Activated CD4-positive, alpha-beta T cell treated with anti-CD3 and anti-CD28 coated beads, Interleukin-10, Interleukin-2, amounts not matched to agents 100 ng/mL and 50 ng/mL, durations not matched to agents 16 hours and 8 hours (primary cell): ENCODE measurements around the gene CYP24A1.

Source experiments
- DNase-seq: peaks from one replicate; pipeline ENCODE4 v3.0.0-alpha.2; 2020

The CYP24A1 gene

DNA sequence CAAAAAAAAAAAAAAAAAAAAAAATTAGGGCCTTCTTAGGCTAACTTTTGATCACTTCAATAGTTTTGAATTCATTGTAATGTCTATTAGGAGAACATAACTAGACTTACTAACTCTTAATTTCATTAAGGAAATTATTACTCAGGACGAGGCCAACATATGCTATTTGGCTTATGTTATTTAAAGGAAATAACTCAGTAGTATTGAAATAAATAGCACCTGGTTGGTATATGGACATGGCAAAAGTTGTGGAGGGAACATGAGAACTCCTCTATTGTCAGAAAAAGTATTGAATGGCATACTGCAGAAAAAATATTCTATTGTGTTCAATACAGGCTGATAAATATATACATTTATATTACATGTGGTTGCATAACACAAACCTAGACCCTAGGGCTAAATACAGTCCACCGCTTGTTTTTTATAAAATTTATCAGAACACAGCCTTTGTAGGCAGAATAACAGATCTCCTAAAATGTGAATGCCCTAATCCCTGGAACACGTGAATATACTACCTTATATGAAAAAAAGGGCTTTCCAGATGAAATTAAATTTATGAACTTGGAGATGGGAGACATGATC lies 18.0 kb downstream of the CYP24A1 start:
- no peak for DNase-seq

DNA sequence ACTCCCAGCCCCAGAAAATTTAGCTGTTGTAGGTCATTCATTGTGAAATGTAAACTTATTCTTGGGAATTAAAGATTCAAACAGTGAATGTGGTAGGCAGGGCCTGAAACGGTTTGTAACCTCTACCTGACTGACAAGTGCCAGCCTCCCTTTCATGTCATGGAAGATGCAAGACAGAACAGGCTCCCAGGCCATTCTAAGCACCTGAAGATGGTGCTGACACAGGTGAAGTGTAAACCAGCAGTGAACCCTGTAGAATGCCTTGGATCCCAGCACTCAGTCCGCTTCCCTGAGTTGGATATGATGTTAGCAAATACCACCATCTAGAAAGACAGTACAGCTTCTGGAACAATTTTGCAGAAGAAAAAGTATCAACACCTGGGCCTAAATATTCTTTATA lies 19.3 kb downstream of the CYP24A1 start:
- DNase-seq = no peak

DNA sequence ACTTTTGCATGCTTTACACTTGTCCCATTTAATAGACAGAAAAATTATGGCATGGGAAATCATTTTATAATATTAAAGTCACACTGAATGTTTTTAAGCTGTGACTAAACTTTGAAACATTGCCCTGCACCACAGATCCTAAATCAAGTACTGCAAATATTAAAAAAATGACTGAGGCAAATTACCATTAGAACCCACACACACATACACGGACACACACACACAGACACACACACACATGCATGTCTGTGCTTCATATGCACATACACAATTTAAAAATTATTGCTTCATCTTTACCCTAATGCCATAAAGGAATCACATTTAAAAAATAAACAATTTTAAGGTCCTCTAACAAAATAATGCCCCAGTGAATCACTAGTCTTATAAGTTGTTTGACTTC lies 19.9 kb downstream of the CYP24A1 start:
- no peak for DNase-seq

DNA sequence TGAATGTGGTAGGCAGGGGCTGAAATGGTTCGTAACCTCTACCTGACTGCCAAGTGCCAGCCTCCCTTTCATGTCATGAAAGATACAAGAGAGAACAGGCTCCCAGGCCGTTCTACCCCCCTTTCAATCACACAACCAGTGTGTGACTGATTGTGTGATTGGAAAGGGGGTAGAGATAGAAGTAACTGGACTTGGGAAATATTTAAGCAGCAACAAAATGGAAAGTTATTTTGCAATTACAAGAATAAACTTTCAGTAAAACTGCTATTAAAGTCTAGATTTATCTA lies 20.8 kb downstream of the CYP24A1 start:
- DNase-seq = no peak

DNA sequence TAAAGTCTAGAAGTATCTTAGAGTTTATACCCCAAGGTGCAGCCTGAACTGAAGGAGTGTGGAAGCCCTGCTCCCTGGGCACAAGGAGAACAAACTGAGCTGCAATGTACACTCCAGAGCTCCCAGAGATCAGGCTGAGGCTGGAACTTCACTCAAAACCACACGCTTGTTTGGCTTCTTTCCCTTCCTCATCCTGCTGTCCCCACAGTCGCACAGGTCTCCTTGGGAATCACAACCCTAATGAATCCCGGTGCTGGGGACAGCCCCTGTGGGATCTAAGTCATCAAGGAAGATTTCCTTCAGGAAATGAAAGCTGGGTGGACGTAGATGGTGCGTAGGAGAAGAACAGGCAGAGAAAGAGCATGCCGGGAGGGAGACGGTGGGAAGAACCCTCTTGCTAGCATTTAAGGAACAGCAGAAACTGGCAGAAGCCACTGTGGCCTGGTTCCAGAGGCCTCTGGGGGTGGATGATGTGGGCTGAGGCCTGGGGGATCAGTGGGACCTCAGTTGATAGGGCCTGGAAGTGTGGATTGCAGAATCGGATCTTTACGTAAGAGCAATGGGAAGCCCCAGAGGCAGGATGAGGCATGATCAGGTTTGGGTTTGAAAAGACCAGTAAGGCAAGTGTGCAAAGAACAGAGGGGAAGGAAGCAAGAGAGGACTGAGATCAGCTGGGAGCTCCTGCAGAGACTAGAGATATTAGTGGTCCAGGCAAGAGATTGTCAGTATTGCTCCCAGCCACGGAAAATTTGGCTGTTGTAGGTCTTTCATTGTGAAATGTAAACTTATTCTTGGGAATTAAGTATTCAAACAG lies 21.4 kb downstream of the CYP24A1 start:
- no peak for DNase-seq

DNA sequence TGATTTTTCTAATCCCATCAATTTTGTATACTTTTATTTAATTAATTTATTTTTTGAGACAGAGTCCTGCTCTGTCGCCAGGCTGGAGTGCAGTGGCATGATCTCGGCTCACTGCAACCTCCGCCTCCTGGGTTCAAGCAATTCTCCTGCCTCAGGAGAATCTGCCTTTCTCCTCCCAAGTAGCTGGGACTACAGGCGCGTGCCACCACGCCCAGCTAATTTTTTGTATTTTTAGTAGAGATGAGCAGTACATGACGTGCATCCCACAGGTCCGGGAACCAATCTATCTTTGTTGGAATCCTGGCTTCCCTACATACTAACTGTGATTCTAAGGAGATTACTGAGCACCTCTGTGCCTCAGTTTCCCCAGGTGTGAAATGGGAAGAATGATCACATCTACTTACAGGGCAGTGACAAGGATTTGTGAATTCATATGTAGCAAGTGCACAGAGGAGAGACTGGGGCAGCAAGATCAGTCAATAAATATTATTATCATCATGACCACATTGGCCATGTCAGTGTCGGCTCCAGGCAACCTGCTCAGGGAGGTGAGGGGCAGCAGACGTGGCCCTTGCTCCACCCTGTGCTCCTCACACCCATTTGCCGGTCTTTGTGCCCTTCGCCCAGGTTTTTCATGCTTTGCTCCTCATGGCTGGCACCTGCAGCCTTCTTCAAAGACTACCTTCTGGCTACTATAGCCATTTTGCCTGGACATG lies 22.1 kb downstream of the CYP24A1 start:
- no peak for DNase-seq

DNA sequence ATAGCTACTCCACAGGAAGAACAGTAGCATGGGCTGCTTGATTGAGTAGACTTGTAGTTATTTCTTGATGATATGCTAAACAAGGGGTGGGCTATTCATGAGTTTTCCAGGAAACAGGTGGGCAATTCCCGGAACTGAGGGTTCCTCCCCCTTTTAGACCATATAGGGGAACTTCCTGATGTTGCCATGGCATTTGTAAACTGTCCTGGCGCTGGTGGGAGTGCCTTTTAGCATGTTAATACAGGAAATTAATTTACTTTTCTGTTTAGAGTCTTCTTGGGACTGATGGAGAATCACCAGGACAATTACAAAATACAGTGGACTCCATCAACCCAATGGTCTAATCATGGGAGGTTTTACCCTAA lies 22.7 kb downstream of the CYP24A1 start:
- no peak for DNase-seq

DNA sequence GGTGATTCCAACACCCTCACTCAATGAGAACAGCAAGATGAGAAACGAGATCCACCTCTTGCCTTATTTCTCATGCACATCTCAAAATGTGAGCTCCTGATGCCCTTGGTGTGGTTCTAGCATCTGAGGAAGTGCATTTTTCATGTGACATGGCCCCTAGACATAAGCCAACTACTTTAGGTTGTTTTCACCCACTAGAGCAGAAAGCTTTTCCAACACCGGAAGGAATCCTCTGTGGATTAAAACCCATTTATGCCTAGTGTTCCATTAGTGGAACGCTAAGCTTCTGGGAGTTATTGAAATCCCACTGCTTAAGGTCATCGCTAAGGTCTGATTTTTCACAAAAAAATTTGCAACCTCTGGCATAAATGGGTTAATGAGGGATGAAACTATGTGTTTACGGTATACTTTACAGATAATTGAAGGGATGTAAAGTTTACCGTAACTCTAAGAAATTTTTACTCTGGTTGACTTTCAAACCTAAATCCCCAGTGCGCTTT lies 24.0 kb downstream of the CYP24A1 start:
- DNase-seq = no peak

DNA sequence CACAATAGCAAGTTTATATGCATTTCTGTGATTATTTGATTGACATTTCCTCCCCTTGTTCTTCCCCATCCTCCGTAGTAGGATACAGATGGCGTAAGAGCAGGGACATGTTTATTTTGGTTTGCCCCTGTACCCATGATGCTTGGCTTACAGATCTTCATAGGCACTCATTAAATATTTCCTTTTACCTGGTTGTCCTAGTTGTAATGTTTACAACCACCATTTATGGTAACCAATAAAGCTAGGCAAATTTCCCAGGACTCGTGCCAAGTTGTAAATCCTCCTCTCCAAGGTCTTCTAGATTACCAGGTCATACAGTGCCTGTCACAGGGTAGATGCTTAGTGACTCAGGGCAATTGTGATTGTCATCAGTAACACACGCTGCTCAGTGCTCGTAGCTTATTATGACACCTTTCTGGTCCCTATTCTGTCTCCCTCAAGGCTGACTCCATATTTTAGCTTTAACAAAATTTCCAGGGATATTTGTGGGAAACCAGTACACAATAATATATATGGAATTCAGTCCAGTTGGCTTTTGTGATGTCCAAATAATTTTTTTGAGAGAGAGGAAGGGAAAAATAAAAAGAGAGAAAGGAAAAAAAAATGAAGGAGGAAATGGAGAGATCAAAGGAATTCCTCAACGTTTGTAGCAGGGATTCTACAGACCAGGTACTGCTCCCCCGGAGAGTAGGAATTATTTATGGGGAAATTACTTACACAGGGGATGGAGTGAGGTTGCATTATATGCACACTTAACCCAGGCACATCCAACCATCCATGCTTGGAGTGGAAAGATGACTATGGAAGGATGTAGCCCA lies 24.6 kb downstream of the CYP24A1 start:
- no peak for DNase-seq

DNA sequence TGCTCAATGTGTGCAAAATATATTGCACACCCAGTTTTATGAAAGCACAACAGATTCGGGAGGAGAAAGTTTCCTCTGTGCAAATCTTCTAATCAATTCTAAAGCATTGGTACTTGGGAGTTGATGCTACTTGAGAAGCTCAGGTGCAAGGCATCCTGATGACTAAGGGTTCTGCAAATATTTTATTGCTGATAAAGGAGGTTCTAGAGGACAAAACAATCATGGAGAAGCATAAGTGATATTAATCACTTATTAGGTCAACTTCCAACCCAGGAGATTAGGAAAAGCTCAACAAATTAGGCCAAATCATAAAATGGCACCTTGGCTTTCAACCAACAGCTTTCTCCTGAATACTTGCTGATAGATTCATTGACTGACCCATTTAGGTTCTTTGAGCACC lies 27.1 kb downstream of the CYP24A1 start:
- DNase-seq = no peak

DNA sequence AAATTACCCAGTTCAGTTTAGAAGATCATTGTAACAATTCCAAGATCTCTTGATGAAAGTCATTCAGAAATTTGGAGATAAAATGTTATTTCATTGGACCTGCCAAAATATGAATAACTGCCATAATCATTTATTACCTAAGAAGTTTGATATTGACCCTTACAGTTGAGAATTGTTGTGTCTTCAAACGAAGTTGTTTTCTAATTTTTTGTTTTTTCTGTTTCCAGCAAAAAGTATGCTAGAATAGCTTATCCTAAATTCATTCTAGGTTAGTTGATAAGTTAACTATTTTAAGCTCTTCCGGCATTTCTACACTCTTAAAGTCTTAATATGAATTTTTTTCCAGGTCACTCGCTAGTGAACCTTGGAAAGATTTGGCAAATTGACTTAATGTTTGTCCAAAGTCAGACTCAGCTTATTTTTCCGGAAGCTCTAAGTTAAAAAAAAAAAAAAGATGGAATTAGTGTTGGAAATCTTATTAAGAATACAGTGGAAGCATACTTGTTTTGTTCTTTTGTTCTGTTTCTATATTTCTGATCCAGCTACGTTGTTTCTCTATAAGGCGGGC lies 28.9 kb downstream of the CYP24A1 start:
- DNase-seq = no peak

DNA sequence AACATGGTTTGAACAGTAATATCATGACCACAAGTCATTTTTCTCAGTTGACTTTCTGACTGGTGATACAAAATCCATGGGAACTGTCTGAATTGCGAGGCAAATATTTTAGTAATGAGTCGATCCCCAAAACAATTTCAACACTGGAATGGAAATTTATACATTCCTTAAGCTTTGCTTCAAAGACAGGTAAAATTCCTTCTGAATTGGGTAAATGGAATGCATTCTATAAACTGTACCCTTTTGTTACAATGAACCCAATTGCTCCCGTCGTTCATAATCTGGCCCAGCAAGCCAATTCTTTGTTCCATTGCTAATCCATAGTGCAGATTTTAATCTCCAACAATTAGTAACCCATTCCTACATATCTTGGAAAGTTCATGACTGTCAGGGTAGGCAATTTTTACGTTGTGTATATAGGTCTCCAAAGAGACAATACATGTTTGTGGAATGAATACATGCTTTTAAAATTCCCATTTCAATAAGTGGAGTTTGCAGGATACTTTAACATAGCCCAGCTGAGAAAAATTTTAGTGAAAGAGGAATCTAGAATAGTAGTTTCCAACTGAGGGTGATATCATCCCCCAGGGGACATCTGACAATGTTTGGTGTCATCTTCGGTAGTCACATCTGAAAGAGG lies 32.7 kb downstream of the CYP24A1 start:
- no peak for DNase-seq

DNA sequence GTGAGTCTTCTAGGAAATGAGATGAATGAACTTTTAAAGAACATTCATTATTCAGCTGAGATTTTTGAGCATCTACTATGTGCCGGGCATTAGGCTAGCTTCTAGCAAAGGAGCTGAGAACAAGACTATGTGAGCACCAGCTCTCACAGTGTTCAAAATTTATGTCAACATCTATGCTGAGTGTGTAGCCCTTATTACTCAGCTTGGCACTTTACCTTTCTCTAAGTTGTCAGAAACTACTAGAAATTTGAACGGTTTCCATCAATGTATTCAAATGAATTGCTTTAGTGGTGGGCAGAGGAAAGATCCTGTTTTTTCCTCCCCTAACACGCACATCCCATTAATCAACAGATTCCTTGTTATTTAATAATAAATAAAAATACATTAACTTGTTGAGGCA lies 33.3 kb downstream of the CYP24A1 start:
- no peak for DNase-seq

DNA sequence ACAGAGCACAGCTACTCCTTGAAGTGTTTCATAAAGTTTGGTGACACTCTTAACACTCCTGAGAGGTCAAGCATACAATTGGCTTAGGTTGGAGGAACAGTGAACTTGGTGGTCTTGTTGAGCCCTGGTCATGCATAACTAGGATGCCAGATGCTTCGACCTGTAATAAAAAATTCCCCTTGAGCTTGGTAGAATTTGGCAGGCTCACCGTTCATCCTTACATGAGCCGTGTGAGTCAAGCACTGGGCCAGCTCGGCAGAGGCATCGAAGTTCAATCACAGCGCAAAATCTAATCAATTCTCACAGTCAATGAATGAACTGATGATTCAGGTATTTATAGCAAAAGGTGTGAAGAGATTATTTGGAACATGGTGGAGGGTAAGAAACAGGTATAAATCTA lies 33.7 kb downstream of the CYP24A1 start:
- no peak for DNase-seq

DNA sequence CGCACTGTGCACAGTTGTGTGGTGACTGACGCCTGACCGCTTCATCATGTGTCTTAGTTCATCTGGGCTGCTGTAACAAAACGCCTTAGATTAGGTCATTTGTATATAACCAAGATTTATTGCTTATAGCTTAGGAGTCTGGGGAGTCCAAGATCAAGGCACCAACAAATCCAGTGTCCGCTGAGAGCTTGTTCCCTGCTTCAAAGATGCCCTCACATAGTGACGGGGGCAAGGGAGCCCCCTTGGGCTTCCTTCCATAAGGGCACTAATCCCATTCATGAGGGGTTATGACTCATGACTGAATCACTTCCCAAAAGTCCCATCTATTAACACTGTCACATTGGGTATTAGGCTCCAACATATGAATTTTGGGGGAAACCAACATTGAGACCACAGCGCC lies 34.6 kb downstream of the CYP24A1 start:
- DNase-seq = no peak

DNA sequence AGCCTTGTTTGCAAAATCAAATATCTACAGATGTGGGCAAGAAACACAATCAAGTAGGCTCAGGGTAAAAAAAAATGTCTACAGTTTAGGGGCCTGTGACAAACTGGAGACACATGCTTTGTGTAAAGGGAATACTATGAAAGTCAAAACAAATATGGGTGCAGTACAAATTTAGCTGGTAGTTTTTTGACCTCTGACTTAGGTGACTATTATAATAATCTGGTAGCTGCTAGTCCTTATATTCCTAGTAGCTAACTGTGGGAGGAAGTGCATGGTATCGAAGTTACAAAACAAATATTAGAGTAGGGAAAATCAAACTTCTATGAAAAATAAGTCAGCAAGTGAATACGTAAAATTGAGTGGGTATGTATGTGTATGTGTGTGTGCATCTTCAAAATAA lies 35.4 kb downstream of the CYP24A1 start:
- DNase-seq = no peak

DNA sequence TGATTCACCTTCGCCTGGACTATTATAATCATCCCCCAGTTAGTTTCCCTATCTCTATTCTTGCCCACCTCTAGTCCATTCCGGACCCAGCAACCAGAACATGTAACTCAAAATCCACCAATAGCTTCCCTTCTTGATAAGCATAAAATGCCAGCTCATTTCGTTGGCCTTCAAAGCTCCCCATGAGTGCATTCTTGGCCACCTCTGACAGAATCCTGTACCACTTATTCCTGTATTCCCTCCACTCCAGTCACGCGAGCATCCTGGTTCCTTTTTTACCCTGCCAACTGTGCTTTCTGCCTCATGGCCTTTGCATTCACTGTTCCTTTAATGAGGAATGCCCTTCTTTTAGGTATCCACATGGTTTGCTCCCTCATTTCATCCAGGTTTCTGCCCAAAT lies 36.7 kb downstream of the CYP24A1 start:
- DNase-seq = no peak

DNA sequence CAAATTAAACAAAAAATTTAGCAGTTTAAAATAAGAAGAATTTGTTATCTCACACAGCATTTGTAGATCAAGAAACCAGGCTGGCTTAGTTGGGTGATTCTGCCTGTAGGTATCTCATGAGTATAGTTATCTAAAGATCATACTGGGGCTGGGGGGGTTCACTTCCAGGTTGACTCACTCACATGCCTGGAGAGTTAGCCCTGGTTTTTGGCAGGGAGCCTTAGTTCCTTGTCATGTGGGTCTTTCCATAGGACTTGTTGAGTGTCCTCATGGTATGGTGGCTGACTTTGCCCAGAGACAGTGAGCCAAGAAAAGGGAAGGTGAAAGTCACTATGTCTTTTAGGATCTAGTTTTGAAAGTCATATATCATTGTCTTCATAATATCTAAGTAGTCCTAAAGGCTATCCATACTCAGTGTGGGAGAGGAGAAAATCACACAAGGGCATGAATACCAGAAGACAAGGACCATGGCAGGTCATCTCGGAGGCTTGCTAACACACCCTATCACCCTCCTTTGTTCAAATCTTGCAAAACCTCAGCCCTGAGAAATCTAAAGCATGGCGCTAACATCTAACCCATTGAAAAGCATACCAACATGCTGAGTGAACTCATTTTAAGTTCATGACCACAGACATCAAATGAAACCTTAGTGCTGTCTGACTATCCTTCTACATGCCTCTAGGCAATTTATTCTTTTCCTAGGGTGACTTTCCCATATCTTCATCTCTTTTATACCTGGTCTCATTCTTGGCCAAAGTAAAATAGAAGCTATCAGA lies 39.2 kb downstream of the CYP24A1 start:
- no peak for DNase-seq

DNA sequence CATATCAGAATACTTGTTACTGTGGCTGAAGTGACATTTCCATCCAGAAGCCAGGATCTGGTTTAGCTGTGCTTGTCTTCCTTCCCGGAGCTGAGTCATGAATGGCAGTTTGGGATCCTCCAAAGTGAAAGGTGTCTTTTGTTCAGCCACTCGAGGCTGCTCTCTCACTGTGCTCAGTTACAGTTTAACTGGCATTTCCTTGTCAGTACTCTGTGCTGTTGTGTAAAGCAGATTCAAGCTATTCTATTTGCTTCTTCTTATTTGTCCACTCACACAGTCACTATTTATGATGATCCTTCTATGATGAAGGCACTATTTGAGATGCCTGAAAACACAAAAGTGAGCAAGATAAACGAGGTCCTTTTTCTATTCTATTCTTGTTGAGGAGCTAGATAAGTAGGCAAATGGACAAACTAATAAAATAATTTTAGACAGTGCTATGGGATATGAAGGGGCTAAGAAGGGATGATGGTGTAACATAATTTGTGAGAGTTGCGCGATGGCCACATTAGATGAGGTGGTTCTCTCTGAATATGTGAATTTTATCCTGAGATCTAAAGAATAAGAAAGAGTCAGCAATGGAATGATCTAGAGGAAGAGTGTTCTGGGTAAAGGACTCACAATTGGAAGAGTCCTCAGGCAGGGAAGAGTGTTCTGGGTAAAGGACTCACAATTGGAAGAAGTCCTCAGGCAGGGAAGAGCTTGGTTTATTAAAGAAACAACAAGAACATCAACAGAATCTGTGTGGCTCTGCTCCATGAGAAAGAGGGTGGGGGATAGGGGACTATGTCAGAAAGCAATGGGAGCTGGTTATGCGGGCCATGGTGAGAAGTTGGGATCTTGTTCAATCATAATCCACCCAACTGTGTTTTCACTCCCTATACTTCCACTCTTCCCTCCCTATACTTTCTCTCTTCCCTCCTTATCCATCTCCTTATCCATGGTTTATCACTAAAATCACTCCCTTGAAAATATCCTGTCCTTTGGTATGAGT lies 40.1 kb downstream of the CYP24A1 start:
- DNase-seq = no peak

DNA sequence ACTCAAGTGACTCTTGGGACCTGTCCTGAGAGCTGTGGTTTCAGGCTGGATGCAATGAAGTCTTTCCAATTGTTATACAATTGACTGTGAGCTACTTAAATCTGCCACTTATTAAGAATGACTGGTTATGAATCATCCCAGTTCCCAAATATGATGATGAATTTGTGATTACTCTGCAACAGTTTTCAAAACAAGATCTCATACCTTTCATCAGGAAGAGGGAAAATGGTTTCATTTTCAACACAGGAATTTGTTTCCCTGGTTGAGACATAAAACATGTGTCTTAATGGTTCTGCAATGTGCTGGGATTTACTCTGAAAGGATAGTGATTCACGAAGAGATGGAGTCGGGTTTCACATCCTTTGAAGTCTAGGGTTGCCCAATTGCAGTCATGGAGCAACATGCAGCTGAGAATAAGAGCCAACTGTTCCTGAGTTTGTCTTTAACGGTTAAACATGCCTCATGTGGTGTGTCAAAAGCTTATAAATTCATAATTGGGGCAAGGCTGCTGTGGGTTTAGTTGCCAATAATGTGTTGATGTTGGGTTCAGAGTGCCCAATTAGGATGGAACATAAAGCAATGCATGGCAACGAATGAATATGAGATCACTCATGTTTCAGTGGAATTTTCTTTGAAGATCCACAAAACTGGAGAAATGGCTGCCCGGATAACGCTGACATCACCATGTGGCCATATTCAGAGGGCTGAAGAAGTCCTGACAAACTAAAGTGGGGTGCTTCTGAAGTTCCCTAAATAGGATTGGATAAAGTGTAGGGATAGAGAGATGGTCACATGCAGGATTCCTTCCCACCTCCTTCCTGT lies 41.0 kb downstream of the CYP24A1 start:
- no peak for DNase-seq
